HEK293 (cell line): ENCODE measurements around the gene NTSR2.

Experiments used
- CTCF ChIA-PET: fragments of 350-600 bp; formaldehyde crosslinking; extraction: SDS; loops from one replicate; lab custom pipeline; 2021; ENCODE audit warnings: antibody characterized with exemption; lab: Yijun Ruan, JAX
- POLR2A ChIA-PET: fragments of 300-600 bp; formaldehyde crosslinking; extraction: SDS; loops from one replicate; lab custom pipeline; 2020; ENCODE audit warnings: antibody characterized with exemption, inconsistent platforms; lab: Yijun Ruan, JAX
- H3K27ac ChIP-seq: fragments of 200-500 bp; sonication (Bioruptor generic); 2 replicates; pipeline ENCODE4 v1.5.1; 2014; ENCODE audit warnings: low read depth, low read length, control low read depth, inconsistent platforms; ENCODE audit errors: extremely low read depth
- H3K36me3 ChIP-seq, 2 experiments: fragments of 200-500 bp in 1 of 2; sonication (Bioruptor generic) in 1 of 2; 1 replicate in 1 of 2; 2 replicates in 1 of 2; pipeline ENCODE4 v1.5.1; 2014 to 2017; ENCODE audit warnings: inconsistent platforms in 2 of 2, low read length in 2 of 2; ENCODE audit not compliant: control insufficient read depth in 2 of 2, insufficient read depth in 1 of 2
- H3K4me1 ChIP-seq: fragments of 200-500 bp; sonication (Bioruptor generic); 2 replicates; pipeline ENCODE4 v1.5.1; 2014; ENCODE audit warnings: mild to moderate bottlenecking, low read length, inconsistent platforms; ENCODE audit not compliant: control insufficient read depth, insufficient read depth
- H3K4me3 ChIP-seq: 2 replicates; pipeline ENCODE4 v1.5.1; 2011; ENCODE audit warnings: low read depth, mild to moderate bottlenecking, control low read depth, low read length, moderate library complexity
- H3K9me3 ChIP-seq: fragments of 200-500 bp; sonication (Bioruptor generic); 2 replicates; pipeline ENCODE4 v1.5.1; 2014; ENCODE audit warnings: low read depth, low read length, inconsistent platforms; ENCODE audit not compliant: control insufficient read depth, insufficient read depth
- PATZ1 ChIP-seq: fragments of 450-650 bp; formaldehyde crosslinking; IDR thresholded peaks from 2 replicates; pipeline ENCODE4 v1.5.1; 2016; ENCODE audit warnings: missing biosample characterization, missing genetic modification characterization
- RBAK ChIP-seq: fragments of 450-650 bp; formaldehyde crosslinking; IDR thresholded peaks from 2 replicates; pipeline ENCODE4 v1.5.1; 2016; ENCODE audit warnings: missing biosample characterization, missing genetic modification characterization
- REPIN1 ChIP-seq: fragments of 450-650 bp; formaldehyde crosslinking; IDR thresholded peaks from 2 replicates; pipeline ENCODE4 v1.5.1; 2017; ENCODE audit warnings: missing biosample characterization, missing genetic modification characterization, low read depth
- ZNF121 ChIP-seq: fragments of 450-650 bp; formaldehyde crosslinking; IDR thresholded peaks from 2 replicates; pipeline ENCODE4 v1.5.1; 2016; ENCODE audit warnings: missing biosample characterization, missing genetic modification characterization
- ZNF211 ChIP-seq: fragments of 450-650 bp; formaldehyde crosslinking; IDR thresholded peaks from 2 replicates; pipeline ENCODE4 v1.5.1; 2016; ENCODE audit warnings: low read depth, missing biosample characterization, missing genetic modification characterization
- ZNF26 ChIP-seq: fragments of 450-650 bp; formaldehyde crosslinking; IDR thresholded peaks from 2 replicates; pipeline ENCODE4 v1.5.1; 2016; ENCODE audit warnings: missing biosample characterization, missing genetic modification characterization
- ZNF280D ChIP-seq: fragments of 450-650 bp; formaldehyde crosslinking; IDR thresholded peaks from 2 replicates; pipeline ENCODE4 v1.5.1; 2016; ENCODE audit warnings: missing biosample characterization, missing genetic modification characterization
- ZNF341 ChIP-seq: fragments of 450-650 bp; formaldehyde crosslinking; IDR thresholded peaks from 2 replicates; pipeline ENCODE4; 2016; ENCODE audit warnings: low read depth, missing biosample characterization, missing genetic modification characterization
- ZNF423 ChIP-seq: fragments of 450-650 bp; formaldehyde crosslinking; IDR thresholded peaks from 2 replicates; pipeline ENCODE4 v1.5.1; 2016; ENCODE audit warnings: missing biosample characterization, missing genetic modification characterization
- ZNF514 ChIP-seq: fragments of 450-650 bp; formaldehyde crosslinking; IDR thresholded peaks from 2 replicates; pipeline ENCODE4 v1.5.1; 2016; ENCODE audit warnings: missing biosample characterization, missing genetic modification characterization
- ZNF518A ChIP-seq: fragments of 450-650 bp; formaldehyde crosslinking; conservative IDR thresholded peaks from 2 replicates; pipeline ENCODE4 v1.5.1; 2016; ENCODE audit warnings: low read depth, missing biosample characterization, missing genetic modification characterization
- ZNF558 ChIP-seq: fragments of 450-650 bp; formaldehyde crosslinking; IDR thresholded peaks from 2 replicates; pipeline ENCODE4 v1.5.1; 2016; ENCODE audit warnings: missing biosample characterization, missing genetic modification characterization
- ZNF610 ChIP-seq: fragments of 450-650 bp; formaldehyde crosslinking; IDR thresholded peaks from 2 replicates; pipeline ENCODE4 v1.5.1; 2016; ENCODE audit warnings: missing biosample characterization, missing genetic modification characterization, borderline replicate concordance
- ZXDB ChIP-seq: fragments of 450-650 bp; formaldehyde crosslinking; IDR thresholded peaks from 2 replicates; pipeline ENCODE4 v1.5.1; 2016; ENCODE audit warnings: missing biosample characterization, missing genetic modification characterization

Gene NTSR2

GRCh38 chr2:11621410-11621809, 48.6 kb downstream of the NTSR2 start (continued):
- TF ChIP-seq ZNF518A (tag by site-specific recombination) (no peak), RBAK (no peak)

- no peaks in the 10 kb centered on the region for H3K36me3 ChIP-seq
- no peak overlapping the region for H3K4me3 ChIP-seq
- no peaks in the 10 kb centered on the region for H3K4me1 ChIP-seq
- no peak overlapping the region for H3K27ac ChIP-seq
- ChIA-PET POLR2A (no interaction called here), CTCF (no interaction called here)
- no peaks in the 10 kb centered on the region for H3K9me3 ChIP-seq
- no peak for TF ChIP-seq ZNF610
- TF ChIP-seq ZNF121 (tag by site-specific recombination), result no peak
These were observed 51.3 kb downstream of the NTSR2 start for GRCh38 chr2:11618708-11619062.

- Histone ChIP-seq H3K36me3 (no peaks in the 10 kb centered on the region), H3K9me3 (no peaks in the 10 kb centered on the region), H3K27ac (no peak overlapping the region), H3K4me3 (no peak overlapping the region), H3K4me1 (no peaks in the 10 kb centered on the region)
- ChIA-PET CTCF (no interaction called here), POLR2A (no interaction called here)
- TF ChIP-seq ZNF26 (tag by site-specific recombination) (no peak), ZNF211 (tag by site-specific recombination) (no peak), REPIN1 (no peak), ZXDB (tag by site-specific recombination) (no peak), ZNF341 (tag by site-specific recombination) (no peak), ZNF514 (tag by site-specific recombination) (no peak), PATZ1 (tag by site-specific recombination) (no peak), ZNF423 (tag by site-specific recombination) (no peak), ZNF558 (tag by site-specific recombination) (no peak), ZNF280D (no peak)
These were observed 51.8 kb downstream of the NTSR2 start for GRCh38 chr2:11617984-11618707.
